ENCODE results near the gene RBM10.

The RBM10 gene

GRCh38 chrX:47198687-47199080, 53.7 kb downstream of the RBM10 start:
- DNase-seq (ENCODE audit: low read depth) = no peak

GRCh38 chrX:47199286-47199685, 54.3 kb downstream of the RBM10 start:
- DNase-seq (ENCODE audit: low read depth) = no peak

- no peak for DNase-seq (ENCODE audit: low read depth)
Measured at GRCh38 chrX:47200385-47201150, 55.5 kb downstream of the RBM10 start.

- DNase-seq (ENCODE audit: low read depth) = no peak
Measured at GRCh38 chrX:47201345-47201944, 56.4 kb downstream of the RBM10 start.

- no peak for DNase-seq (ENCODE audit: low read depth)
Measured at GRCh38 chrX:47202316-47202715, 57.3 kb downstream of the RBM10 start.

- DNase-seq (ENCODE audit: low read depth) = no peak
Measured at GRCh38 chrX:47202877-47203276, 57.9 kb downstream of the RBM10 start.

GRCh38 chrX:47204970-47205369, 59.9 kb downstream of the RBM10 start:
- no peak for DNase-seq (ENCODE audit: low read depth)

- DNase-seq (ENCODE audit: low read depth) = no peak
Measured at GRCh38 chrX:47206316-47206715, 61.3 kb downstream of the RBM10 start.

- DNase-seq (ENCODE audit: low read depth) = no peak
Measured at GRCh38 chrX:47208108-47208507, 63.1 kb downstream of the RBM10 start.

- DNase-seq (ENCODE audit: low read depth) = no peak
Measured at GRCh38 chrX:47209508-47210238, 64.7 kb downstream of the RBM10 start.

GRCh38 chrX:47210661-47211425, 65.8 kb downstream of the RBM10 start:
- no peak for DNase-seq (ENCODE audit: low read depth)

GRCh38 chrX:47212381-47213293, 67.6 kb downstream of the RBM10 start:
- no peak for DNase-seq (ENCODE audit: low read depth)

GRCh38 chrX:47214435-47215077, 69.5 kb downstream of the RBM10 start:
- DNase-seq (ENCODE audit: low read depth) = no peak

- DNase-seq (ENCODE audit: low read depth) = no peak
Measured at GRCh38 chrX:47215291-47215900, 70.4 kb downstream of the RBM10 start.

- no peak for DNase-seq (ENCODE audit: low read depth)
Measured at GRCh38 chrX:47216393-47216925, 71.4 kb downstream of the RBM10 start.

GRCh38 chrX:47217121-47217851, 72.3 kb downstream of the RBM10 start:
- DNase-seq (ENCODE audit: low read depth) = no peak

- DNase-seq (ENCODE audit: low read depth) = peak; percentile 97
Measured at GRCh38 chrX:47217852-47218279, 72.8 kb downstream of the RBM10 start.

- DNase-seq (ENCODE audit: low read depth) = peak; percentile 75
Measured at GRCh38 chrX:47218280-47218919, 73.4 kb downstream of the RBM10 start, which contains the start of gene CDK16. TSS of gene CDK16 (plus strand) at chrX:47218681. CDS start at chrX:47223558, 4,877 bp downstream.

Data from activated T-helper 9 cell treated with anti-CD3 and anti-CD28 coated beads, Interleukin-2, amount 50 U/mL, for 16 hours (primary cell).